HG03575 (cell line): ENCODE measurements around the gene STXBP6.
"Not testable (repeated sequence)": the region's sequence is repeated elsewhere in the genome, so short reads cannot be mapped to it uniquely, and the experiment has no call there.

ENCODE experiments used
- ATAC-seq: cut with Tn5 transposase; IDR thresholded peaks from one replicate; pipeline ENCODE4 v1.9.1; 2021; ENCODE audit not compliant: unreplicated experiment, insufficient number of reproducible peaks, low FRiP score; ENCODE audit errors: extremely low read depth

STXBP6 gene

GRCh38 chr14:24965934-24966578 lies 83.9 kb downstream of the STXBP6 start:
- ATAC-seq: no peak

- no peak for ATAC-seq
Observed at GRCh38 chr14:24965578-24965933, 84.4 kb downstream of the STXBP6 start.

GRCh38 chr14:24964591-24964990 lies 85.4 kb downstream of the STXBP6 start:
- ATAC-seq: no peak

GRCh38 chr14:24964048-24964447 lies 85.9 kb downstream of the STXBP6 start:
- ATAC-seq: no peak

GRCh38 chr14:24962118-24962517 lies 87.8 kb downstream of the STXBP6 start:
- not testable (repeated sequence) for ATAC-seq

- ATAC-seq: no peak
Observed at GRCh38 chr14:24960816-24961215, 89.1 kb downstream of the STXBP6 start.

- ATAC-seq: peak; percentile 61
Observed at GRCh38 chr14:24959791-24960331, 90.1 kb downstream of the STXBP6 start.

- no peak for ATAC-seq
Observed at GRCh38 chr14:24958271-24958670, 91.7 kb downstream of the STXBP6 start.

- no peak for ATAC-seq
Observed at GRCh38 chr14:24957814-24958213, 92.1 kb downstream of the STXBP6 start.

GRCh38 chr14:24956104-24956503 lies 93.8 kb downstream of the STXBP6 start:
- no peak for ATAC-seq

- no peak for ATAC-seq
Observed at GRCh38 chr14:24954700-24955037, 95.3 kb downstream of the STXBP6 start.

GRCh38 chr14:24954037-24954699 lies 95.8 kb downstream of the STXBP6 start:
- peak; percentile 63 for ATAC-seq

- no peak for ATAC-seq
Observed at GRCh38 chr14:24952851-24953666, 96.9 kb downstream of the STXBP6 start.

- no peak for ATAC-seq
Observed at GRCh38 chr14:24948261-24948847, 101.6 kb downstream of the STXBP6 start.

GRCh38 chr14:24947131-24947530 lies 102.8 kb downstream of the STXBP6 start:
- no peak for ATAC-seq

- no peak for ATAC-seq
Observed at GRCh38 chr14:24944800-24945199, 105.1 kb downstream of the STXBP6 start.

- ATAC-seq: no peak
Observed at GRCh38 chr14:24943024-24943423, 106.9 kb downstream of the STXBP6 start.

- ATAC-seq: no peak
Observed at GRCh38 chr14:24941719-24942118, 108.2 kb downstream of the STXBP6 start.

- no peak for ATAC-seq
Observed at GRCh38 chr14:24940213-24940783, 109.6 kb downstream of the STXBP6 start.
